Stimulated activated naive CD8-positive, alpha-beta T cell treated with anti-CD3 and anti-CD28 coated beads, Interleukin-15, amount 100 ng/mL, for 72 hours (primary cell): ENCODE data around the gene SLC25A42.
"Not testable (repeated sequence)": the region's sequence is repeated elsewhere in the genome, so short reads cannot be mapped to it uniquely, and the experiment has no call there.

Experiments used
- ATAC-seq: fragments of 150-1000 bp; cut with Tn5 transposase; 2 replicates; pipeline ENCODE4 v1.10.0; 2021; ENCODE audit warnings: mild to moderate bottlenecking, moderate library complexity
- DNase-seq, 2 donors: peaks; one replicate each; pipeline ENCODE4 v3.0.0; 2021 to 2022
- H3K27ac Mint-ChIP-seq, 2 donors: one replicate each; pipeline ENCODE4 v1.8.0; 2022; ENCODE audit warnings: mild to moderate bottlenecking in 2 of 2, mixed read lengths in 2 of 2, moderate library complexity in 2 of 2
- H3K27me3 Mint-ChIP-seq: one replicate; pipeline ENCODE4 v1.8.0; 2022; ENCODE audit warnings: mixed read lengths
- H3K4me1 Mint-ChIP-seq: one replicate; pipeline ENCODE4 v1.8.0; 2022; ENCODE audit warnings: mild to moderate bottlenecking, mixed read lengths
- H3K4me3 Mint-ChIP-seq, 2 donors: one replicate each; pipeline ENCODE4 v1.8.0; 2022; ENCODE audit warnings: mild to moderate bottlenecking in 2 of 2, mixed read lengths in 2 of 2, moderate library complexity in 1 of 2
- H3K9me3 Mint-ChIP-seq, 2 donors: one replicate each; pipeline ENCODE4 v1.8.0; 2022; ENCODE audit warnings: mixed read lengths in 2 of 2

SLC25A42 gene

GRCh38 chr19:19105365-19106055 is 41.7 kb downstream of the SLC25A42 start:
- Mint-ChIP-seq H3K27me3 (no peaks in the 10 kb centered on the region), H3K4me1 (peaks cover 7% of the 10 kb centered on the region), H3K4me3 (peak overlapping the region in 1 of 2 donors; percentile 10), H3K27ac (no peak overlapping the region), H3K9me3 (no peaks in the 10 kb centered on the region)
- ATAC-seq (peak; percentile 25), DNase-seq (no peak)

GRCh38 chr19:19106056-19106551 is 42.3 kb downstream of the SLC25A42 start:
- no peak for DNase-seq
- Mint-ChIP-seq H3K9me3 (no peaks in the 10 kb centered on the region), H3K27ac (no peak overlapping the region), H3K4me1 (peaks cover 13% of the 10 kb centered on the region), H3K27me3 (no peaks in the 10 kb centered on the region), H3K4me3 (no peak overlapping the region)
- no peak for ATAC-seq

DNA sequence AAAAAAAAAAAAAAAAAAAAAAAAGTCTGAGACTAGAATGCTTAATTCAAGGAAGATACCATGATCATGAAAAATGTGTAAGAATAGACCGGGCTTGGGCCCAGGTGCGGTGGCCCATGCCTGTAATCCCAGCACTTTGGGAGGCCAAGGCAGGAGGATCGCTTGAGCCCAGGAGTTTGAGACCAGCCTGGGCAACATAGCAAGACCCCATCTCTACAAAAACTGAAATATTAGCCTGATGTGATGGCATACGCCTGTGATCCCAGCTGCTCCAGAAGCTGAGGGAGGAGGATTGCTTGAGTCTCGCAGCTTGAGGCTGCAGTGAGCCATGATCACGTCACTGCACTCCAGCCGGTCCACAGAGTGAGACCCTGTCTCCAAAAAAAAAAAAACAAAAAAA is 43.1 kb downstream of the SLC25A42 start:
- peaks cover 18% of the 10 kb centered on the region for H3K4me1 Mint-ChIP-seq
- not testable (repeated sequence) for H3K27ac Mint-ChIP-seq, H3K4me3 Mint-ChIP-seq, DNase-seq, H3K27me3 Mint-ChIP-seq, H3K9me3 Mint-ChIP-seq, ATAC-seq

GRCh38 chr19:19107654-19108053 is 43.9 kb downstream of the SLC25A42 start:
- Mint-ChIP-seq H3K27ac (peak overlapping the region in 1 of 2 donors; percentile 48), H3K9me3 (no peaks in the 10 kb centered on the region), H3K4me3 (no peak overlapping the region), H3K27me3 (no peaks in the 10 kb centered on the region), H3K4me1 (peaks cover 18% of the 10 kb centered on the region)
- ATAC-seq = no peak
- no peak for DNase-seq

DNA sequence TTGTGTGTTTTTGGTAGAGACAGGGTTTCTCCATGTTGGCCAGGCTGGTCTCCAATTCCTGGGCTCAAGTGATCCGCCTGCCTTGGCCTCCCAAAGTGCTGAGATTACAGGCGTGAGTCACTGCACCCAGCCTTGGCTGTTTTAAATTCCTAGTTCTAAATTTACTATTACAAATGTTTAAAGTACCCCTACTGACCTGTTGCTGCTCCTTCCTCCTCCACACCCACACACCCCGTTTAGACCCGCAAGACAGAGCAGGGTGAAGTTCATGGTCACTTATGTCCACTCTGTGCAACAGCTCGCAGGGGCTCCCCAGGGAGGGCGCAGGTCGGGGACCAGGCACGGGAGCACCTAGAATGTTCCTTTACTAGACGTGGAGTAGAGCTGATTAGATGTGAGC is 45.8 kb downstream of the SLC25A42 start:
- Mint-ChIP-seq H3K4me1 (peaks cover 24% of the 10 kb centered on the region), H3K27me3 (no peaks in the 10 kb centered on the region), H3K4me3 (no peak overlapping the region), H3K27ac (peak overlapping the region in 1 of 2 donors; percentile 48), H3K9me3 (no peaks in the 10 kb centered on the region)
- ATAC-seq (no peak), DNase-seq (no peak)

DNA sequence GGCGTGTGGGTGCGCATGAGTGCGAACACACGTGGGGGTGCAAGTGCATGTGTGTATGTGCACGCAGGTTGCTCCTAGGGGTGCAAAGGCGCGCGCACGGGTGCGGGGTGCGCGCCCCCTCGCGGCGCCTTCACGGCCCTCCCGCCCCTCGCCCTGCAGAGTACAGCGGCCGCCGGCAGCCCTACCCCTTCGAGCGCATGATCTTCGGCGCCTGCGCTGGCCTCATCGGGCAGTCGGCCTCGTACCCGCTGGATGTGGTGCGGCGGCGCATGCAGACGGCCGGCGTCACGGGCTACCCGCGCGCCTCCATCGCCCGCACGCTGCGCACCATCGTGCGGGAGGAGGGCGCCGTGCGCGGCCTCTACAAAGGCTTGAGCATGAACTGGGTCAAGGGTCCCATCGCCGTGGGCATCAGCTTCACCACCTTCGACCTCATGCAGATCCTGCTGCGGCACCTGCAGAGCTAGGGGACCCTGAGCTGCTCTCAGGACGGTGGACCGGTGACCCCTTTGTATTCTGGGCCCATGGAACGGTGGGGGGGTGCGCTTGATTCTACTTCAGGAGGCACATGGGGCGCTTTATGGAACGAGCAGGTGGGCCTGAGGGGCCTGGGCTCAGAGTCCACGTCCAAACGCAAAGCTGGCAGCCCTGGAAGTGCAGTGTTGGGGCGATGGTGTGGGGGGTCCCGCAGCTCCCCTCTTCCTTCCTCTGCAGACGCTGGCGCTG is 46.8 kb downstream of the SLC25A42 start:
- ATAC-seq (peak; percentile 66), DNase-seq (no peak)
- Mint-ChIP-seq H3K27ac (no peak overlapping the region), H3K27me3 (no peaks in the 10 kb centered on the region), H3K9me3 (no peaks in the 10 kb centered on the region), H3K4me1 (peaks cover 24% of the 10 kb centered on the region), H3K4me3 (no peak overlapping the region)

GRCh38 chr19:19111136-19111835 is 47.5 kb downstream of the SLC25A42 start:
- no peaks in the 10 kb centered on the region for H3K9me3 Mint-ChIP-seq
- no peak for ATAC-seq
- H3K4me3 Mint-ChIP-seq = peak overlapping the region in 1 of 2 donors; percentile 34
- H3K4me1 Mint-ChIP-seq = peaks cover 24% of the 10 kb centered on the region
- no peaks in the 10 kb centered on the region for H3K27me3 Mint-ChIP-seq
- DNase-seq = no peak
- H3K27ac Mint-ChIP-seq = no peak overlapping the region

GRCh38 chr19:19111967-19112580 is 48.3 kb downstream of the SLC25A42 start:
- no peak overlapping the region for H3K4me3 Mint-ChIP-seq
- H3K27me3 Mint-ChIP-seq = no peaks in the 10 kb centered on the region
- peaks cover 24% of the 10 kb centered on the region for H3K4me1 Mint-ChIP-seq
- H3K27ac Mint-ChIP-seq = no peak overlapping the region
- ATAC-seq = no peak
- no peak for DNase-seq
- no peaks in the 10 kb centered on the region for H3K9me3 Mint-ChIP-seq

GRCh38 chr19:19113040-19113626 is 49.3 kb downstream of the SLC25A42 start:
- no peaks in the 10 kb centered on the region for H3K27me3 Mint-ChIP-seq
- no peak for DNase-seq
- H3K9me3 Mint-ChIP-seq = no peaks in the 10 kb centered on the region
- H3K4me3 Mint-ChIP-seq = no peak overlapping the region
- H3K4me1 Mint-ChIP-seq = peaks cover 24% of the 10 kb centered on the region
- H3K27ac Mint-ChIP-seq = no peak overlapping the region
- peak; percentile 45 for ATAC-seq

GRCh38 chr19:19115954-19116353 is 52.2 kb downstream of the SLC25A42 start:
- Mint-ChIP-seq H3K4me3 (no peak overlapping the region), H3K9me3 (no peaks in the 10 kb centered on the region), H3K4me1 (peaks cover 13% of the 10 kb centered on the region), H3K27ac (no peak overlapping the region), H3K27me3 (no peaks in the 10 kb centered on the region)
- ATAC-seq = peak; percentile 57
- DNase-seq = peak; percentile 37 to 44

DNA sequence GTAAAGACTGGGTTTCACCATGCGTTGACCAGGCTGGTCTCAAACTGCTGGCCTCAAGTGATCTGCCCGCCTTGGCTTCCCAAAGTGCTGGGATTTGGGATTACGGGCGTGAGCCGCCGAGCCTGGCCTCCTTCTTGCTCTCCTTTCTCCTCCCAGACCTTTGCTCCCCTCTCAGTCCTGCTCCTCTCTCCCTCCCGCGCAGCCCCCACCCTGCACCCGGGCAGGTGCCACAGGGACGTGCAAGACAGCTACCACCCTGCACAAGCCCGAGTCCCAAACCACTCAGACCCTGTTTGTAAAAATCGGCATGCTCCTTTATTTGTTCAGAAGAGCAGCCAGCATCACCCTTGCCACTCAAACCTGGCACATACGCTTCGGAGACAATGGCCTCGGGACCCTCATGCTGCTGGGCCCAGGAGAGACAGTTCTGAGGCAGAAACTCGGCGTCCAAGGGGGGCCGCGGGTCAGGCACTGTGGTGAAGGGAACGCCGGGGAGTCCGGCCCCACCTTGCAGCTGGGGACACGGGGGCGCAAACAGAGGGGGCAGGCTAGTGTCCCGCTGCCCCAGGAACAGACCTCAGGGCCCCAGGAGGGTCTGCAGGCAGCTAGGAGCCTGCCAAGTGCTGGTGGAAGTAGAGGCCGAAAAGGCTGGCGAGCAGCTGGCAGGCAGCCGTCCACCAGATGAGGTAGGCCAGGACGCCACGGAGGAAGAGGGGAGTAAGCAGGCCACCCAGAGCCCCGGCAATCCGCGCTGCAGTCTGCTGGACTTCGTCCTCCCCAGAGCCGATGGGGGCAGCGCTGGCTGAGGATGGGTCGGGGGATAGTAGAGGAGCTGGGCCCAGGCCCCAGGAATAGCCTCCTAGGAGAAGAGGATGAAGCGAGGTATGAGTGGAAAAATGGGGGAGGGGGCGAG is 55.8 kb downstream of the SLC25A42 start:
- Mint-ChIP-seq H3K9me3 (peaks cover 7 to 11% of the 10 kb centered on the region in 2 donors), H3K4me1 (no peaks in the 10 kb centered on the region), H3K4me3 (no peak overlapping the region), H3K27me3 (no peaks in the 10 kb centered on the region), H3K27ac (no peak overlapping the region)
- no peak for DNase-seq
- no peak for ATAC-seq

DNA sequence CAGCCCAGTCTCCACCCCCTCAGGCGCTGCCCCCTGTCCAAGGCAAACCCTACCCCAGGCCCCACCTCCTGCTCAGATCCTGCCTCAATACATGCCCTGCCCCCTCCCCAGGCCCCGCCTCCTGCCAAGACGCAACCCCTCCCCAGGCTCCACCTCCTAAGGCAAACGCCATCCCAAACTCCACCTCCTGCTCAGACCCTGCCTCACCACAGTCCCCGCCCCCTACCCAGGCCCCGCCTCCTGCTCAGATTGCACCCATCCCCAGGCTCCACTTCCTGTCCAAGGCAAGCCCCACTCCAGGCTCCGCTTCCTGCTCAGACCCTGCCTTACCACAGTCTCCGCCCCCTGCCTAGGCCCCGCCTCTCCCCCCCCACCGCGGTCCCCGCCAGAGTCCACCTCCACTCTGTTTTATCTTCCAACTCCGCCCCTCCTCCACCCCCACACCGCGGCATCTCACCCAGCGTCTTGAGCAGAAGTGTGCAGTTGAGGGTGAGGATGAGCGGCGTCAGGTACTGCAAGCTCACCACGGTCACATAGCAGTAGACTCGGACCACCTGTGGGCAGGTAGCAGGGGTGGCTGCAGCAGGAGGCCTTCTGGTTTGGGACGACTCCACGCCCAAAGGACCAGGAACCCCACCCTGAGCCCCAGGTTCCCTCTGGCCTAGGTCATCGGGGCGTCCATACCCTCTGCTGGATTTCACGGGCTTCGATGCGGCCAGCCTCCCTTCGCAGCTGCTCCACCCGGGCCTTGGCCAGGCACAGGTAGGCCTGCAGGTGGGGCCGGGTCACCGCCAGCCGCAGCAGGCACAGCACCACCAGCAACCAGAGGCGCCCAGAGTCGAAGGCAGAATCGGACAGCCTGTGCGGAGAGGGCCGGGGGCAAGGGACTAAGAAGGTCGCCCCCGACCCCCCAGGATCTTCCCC is 56.8 kb downstream of the SLC25A42 start:
- Mint-ChIP-seq H3K9me3 (peaks cover 7 to 11% of the 10 kb centered on the region in 2 donors), H3K4me1 (no peaks in the 10 kb centered on the region), H3K27me3 (no peaks in the 10 kb centered on the region), H3K4me3 (no peak overlapping the region), H3K27ac (no peak overlapping the region)
- DNase-seq (no peak), ATAC-seq (peak; percentile 46)

- Mint-ChIP-seq H3K27ac (no peak overlapping the region), H3K4me3 (no peak overlapping the region), H3K4me1 (no peaks in the 10 kb centered on the region), H3K9me3 (peaks cover 7 to 11% of the 10 kb centered on the region in 2 donors), H3K27me3 (no peaks in the 10 kb centered on the region)
- no peak for DNase-seq
- ATAC-seq = no peak
Measured at GRCh38 chr19:19121371-19121770, 57.6 kb downstream of the SLC25A42 start.
